NB4 (cell line): ENCODE measurements around the gene GRIN2A.

Experiments used
- DNase-seq: peaks from one replicate; pipeline ENCODE4 v3.0.0; 2010; ENCODE audit warnings: low read depth
- H3K4me3 ChIP-seq: one replicate; pipeline ENCODE4 v1.5.1; 2011; ENCODE audit warnings: mild to moderate bottlenecking, low read depth, low read length, moderate library complexity
- CTCF ChIP-seq: IDR thresholded peaks from one replicate; pipeline ENCODE4 v1.5.1; 2012; ENCODE audit warnings: low read depth, low read length
- MAX ChIP-seq: IDR thresholded peaks from 2 replicates; pipeline ENCODE4 v1.6.1; 2011; ENCODE audit warnings: low read depth, low read length
- MYC ChIP-seq: IDR thresholded peaks from 2 replicates; pipeline ENCODE4 v1.6.1; 2011; ENCODE audit warnings: low read depth, low read length
- POLR2A ChIP-seq: IDR thresholded peaks from 2 replicates; pipeline ENCODE4 v1.6.1; 2011; ENCODE audit warnings: mild to moderate bottlenecking; ENCODE audit not compliant: insufficient read length; ENCODE audit errors: extremely low read depth

The GRIN2A gene

GRCh38 chr16:9978160-9978725, 204.0 kb downstream of the GRIN2A start:
- TF ChIP-seq MYC (no peak), POLR2A (no peak), MAX (no peak), CTCF (no peak)
- H3K4me3 ChIP-seq, result no peak overlapping the region
- DNase-seq, result no peak

GRCh38 chr16:9977333-9977897, 204.8 kb downstream of the GRIN2A start:
- H3K4me3 ChIP-seq, result no peak overlapping the region
- TF ChIP-seq MAX (no peak), CTCF (no peak), MYC (no peak), POLR2A (no peak)
- no peak for DNase-seq

- H3K4me3 ChIP-seq, result no peak overlapping the region
- no peak for DNase-seq
- TF ChIP-seq CTCF (no peak), MAX (no peak), POLR2A (no peak), MYC (no peak)
Observed at GRCh38 chr16:9976601-9977000, 205.6 kb downstream of the GRIN2A start.

GRCh38 chr16:9971907-9972306, 210.3 kb downstream of the GRIN2A start:
- TF ChIP-seq MYC (no peak), CTCF (no peak), POLR2A (no peak), MAX (no peak)
- no peak for DNase-seq
- H3K4me3 ChIP-seq, result no peak overlapping the region

- H3K4me3 ChIP-seq, result no peak overlapping the region
- no peak for TF ChIP-seq MAX
- TF ChIP-seq POLR2A, result no peak
- no peak for TF ChIP-seq MYC
- TF ChIP-seq CTCF, result no peak
- no peak for DNase-seq
Observed at GRCh38 chr16:9970796-9971195, 211.4 kb downstream of the GRIN2A start.

GRCh38 chr16:9970244-9970643, 212.0 kb downstream of the GRIN2A start:
- H3K4me3 ChIP-seq, result no peak overlapping the region
- no peak for TF ChIP-seq MYC
- no peak for TF ChIP-seq CTCF
- TF ChIP-seq MAX, result no peak
- no peak for TF ChIP-seq POLR2A
- no peak for DNase-seq
